Measurements from ENCODE around the gene HES4. TPM values are rescaled to one million over a fixed set of nuclear protein-coding genes. Genes with fewer than 3 reads are reported as not detected.
"Not testable (repeated sequence)": the region's sequence is repeated elsewhere in the genome, so short reads cannot be mapped to it uniquely, and the experiment has no call there.

Gene HES4
- total and polyA plus RNA-seq, 3 experiments from 2014 or later: 0.24 to 0.62 TPM; not detected in 1

GRCh38 chr1:980602-981395 lies 19.1 kb downstream of the HES4 start:
- H3K9me3 Mint-ChIP-seq: no peaks in the 10 kb centered on the region
- CTCF ChIA-PET: interaction anchor here (1.0 to 6.8 kb wide), 4 partner anchors 12 to 112 kb away, joined by 3 to 63 read pairs (median 3); no protein-coding TSS in a partner anchor
- DNase-seq: peak in 1 of 5 donors; percentile 41
- peaks cover 16 to 36% of the 10 kb centered on the region in 2 donors for H3K27me3 Mint-ChIP-seq
- no peak overlapping the region for H3K4me3 Mint-ChIP-seq
- Histone ChIP-seq H3K27me3 (ENCODE audit: insufficient read depth, low read length, poor library complexity, severe bottlenecking) (peaks cover 3% of the 10 kb centered on the region), H3K9me3 (ENCODE audit: low read length) (no peaks in the 10 kb centered on the region), H3K27ac (ENCODE audit: low read depth, low read length) (no peak overlapping the region), H3K4me3 (ENCODE audit: low read length) (no peak overlapping the region), H3K4me1 (ENCODE audit: insufficient read depth, low read length) (peaks cover 2% of the 10 kb centered on the region), H3K36me3 (ENCODE audit: insufficient read depth, low read length) (no peaks in the 10 kb centered on the region)
- H3K36me3 Mint-ChIP-seq: no peaks in the 10 kb centered on the region
- POLR2A ChIA-PET: no interaction called here
- H3K4me1 Mint-ChIP-seq: peaks cover 0 to 7% (median 2%) of the 10 kb centered on the region in 3 donors
- peak overlapping the region in 1 of 8 donors; percentile 68 for H3K27ac Mint-ChIP-seq

GRCh38 chr1:980137-980571 lies 19.7 kb downstream of the HES4 start:
- ChIA-PET CTCF (interaction anchor here (1.5 to 6.8 kb wide), 2 partner anchors 76 to 84 kb away, joined by 3 to 63 read pairs; no protein-coding TSS in a partner anchor), POLR2A (no interaction called here)
- peak in 1 of 5 donors; percentile 41 for DNase-seq
- H3K4me1 ChIP-seq (ENCODE audit: insufficient read depth, low read length): peaks cover 4% of the 10 kb centered on the region
- peaks cover 3% of the 10 kb centered on the region for H3K27me3 ChIP-seq (ENCODE audit: insufficient read depth, low read length, poor library complexity, severe bottlenecking)
- peaks cover 16 to 35% of the 10 kb centered on the region in 2 donors for H3K27me3 Mint-ChIP-seq
- H3K36me3 ChIP-seq (ENCODE audit: insufficient read depth, low read length): no peaks in the 10 kb centered on the region
- H3K4me3 ChIP-seq (ENCODE audit: low read length): no peak overlapping the region
- no peaks in the 10 kb centered on the region for H3K36me3 Mint-ChIP-seq
- no peak overlapping the region for H3K27ac ChIP-seq (ENCODE audit: low read depth, low read length)
- H3K9me3 ChIP-seq (ENCODE audit: low read length): no peaks in the 10 kb centered on the region
- H3K9me3 Mint-ChIP-seq: no peaks in the 10 kb centered on the region
- no peak overlapping the region for H3K4me3 Mint-ChIP-seq
- H3K4me1 Mint-ChIP-seq: peaks cover 0 to 10% (median 6%) of the 10 kb centered on the region in 3 donors
- no peak overlapping the region for H3K27ac Mint-ChIP-seq

- Mint-ChIP-seq H3K36me3 (no peaks in the 10 kb centered on the region), H3K4me1 (peaks cover 0 to 10% (median 6%) of the 10 kb centered on the region in 3 donors), H3K27me3 (peaks cover 16 to 36% of the 10 kb centered on the region in 2 donors), H3K9me3 (no peaks in the 10 kb centered on the region), H3K27ac (no peak overlapping the region), H3K4me3 (no peak overlapping the region)
- no peak for DNase-seq
- H3K36me3 ChIP-seq (ENCODE audit: insufficient read depth, low read length): no peaks in the 10 kb centered on the region
- no peaks in the 10 kb centered on the region for H3K9me3 ChIP-seq (ENCODE audit: low read length)
- no peak overlapping the region for H3K4me3 ChIP-seq (ENCODE audit: low read length)
- H3K27me3 ChIP-seq (ENCODE audit: insufficient read depth, low read length, poor library complexity, severe bottlenecking): peaks cover 3% of the 10 kb centered on the region
- ChIA-PET CTCF (interaction anchor here (1.5 to 6.8 kb wide), 2 partner anchors 75 to 85 kb away, joined by 3 to 63 read pairs; no protein-coding TSS in a partner anchor), POLR2A (no interaction called here)
- no peak overlapping the region for H3K27ac ChIP-seq (ENCODE audit: low read depth, low read length)
- H3K4me1 ChIP-seq (ENCODE audit: insufficient read depth, low read length): peaks cover 4% of the 10 kb centered on the region
Measured at GRCh38 chr1:979744-980072, 20.2 kb downstream of the HES4 start.

- Mint-ChIP-seq H3K9me3 (no peaks in the 10 kb centered on the region), H3K27me3 (peaks cover 16 to 37% of the 10 kb centered on the region in 2 donors), H3K36me3 (no peaks in the 10 kb centered on the region), H3K4me3 (no peak overlapping the region), H3K27ac (no peak overlapping the region), H3K4me1 (peaks cover 0 to 10% (median 6%) of the 10 kb centered on the region in 3 donors)
- Histone ChIP-seq H3K27me3 (ENCODE audit: insufficient read depth, low read length, poor library complexity, severe bottlenecking) (peaks cover 3% of the 10 kb centered on the region), H3K4me3 (ENCODE audit: low read length) (no peak overlapping the region), H3K4me1 (ENCODE audit: insufficient read depth, low read length) (peaks cover 4% of the 10 kb centered on the region), H3K27ac (ENCODE audit: low read depth, low read length) (no peak overlapping the region), H3K9me3 (ENCODE audit: low read length) (no peaks in the 10 kb centered on the region), H3K36me3 (ENCODE audit: insufficient read depth, low read length) (no peaks in the 10 kb centered on the region)
- peak in 1 of 5 donors; percentile 43 for DNase-seq
- POLR2A ChIA-PET: no interaction called here
- CTCF ChIA-PET: no interaction called here
Measured at GRCh38 chr1:978835-979743, 20.8 kb downstream of the HES4 start.

- H3K36me3 ChIP-seq (ENCODE audit: insufficient read depth, low read length): no peaks in the 10 kb centered on the region
- Mint-ChIP-seq H3K4me3 (peak overlapping the region in 2 of 7 donors; percentile 46 to 52), H3K9me3 (no peaks in the 10 kb centered on the region)
Measured at GRCh38 chr1:978069-978834, 21.6 kb downstream of the HES4 start.

GRCh38 chr1:976791-977190 lies 23.1 kb downstream of the HES4 start:
- H3K36me3 ChIP-seq (ENCODE audit: insufficient read depth, low read length); H3K4me1 ChIP-seq (ENCODE audit: insufficient read depth, low read length); H3K4me1 Mint-ChIP-seq; H3K9me3 Mint-ChIP-seq; H3K27ac Mint-ChIP-seq; DNase-seq; H3K9me3 ChIP-seq (ENCODE audit: low read length); H3K4me3 ChIP-seq (ENCODE audit: low read length); H3K36me3 Mint-ChIP-seq; POLR2A ChIA-PET; H3K27ac ChIP-seq (ENCODE audit: low read depth, low read length); H3K27me3 ChIP-seq (ENCODE audit: insufficient read depth, low read length, poor library complexity, severe bottlenecking); H3K4me3 Mint-ChIP-seq: not testable (repeated sequence)
- peaks cover 7 to 25% of the 10 kb centered on the region in 2 donors for H3K27me3 Mint-ChIP-seq
- CTCF ChIA-PET: interaction anchor here (0.7 to 2.3 kb wide), 5 partner anchors 10 to 79 kb away, joined by 3 to 13 read pairs (median 3); partner anchors contain the start of gene PLEKHN1

More at GRCh38 chr1:978069-978834, 21.6 kb downstream of the HES4 start:
- no peaks in the 10 kb centered on the region for H3K36me3 Mint-ChIP-seq
- POLR2A ChIA-PET: no interaction called here
- Histone ChIP-seq H3K27me3 (ENCODE audit: insufficient read depth, low read length, poor library complexity, severe bottlenecking) (no peaks in the 10 kb centered on the region), H3K9me3 (ENCODE audit: low read length) (no peaks in the 10 kb centered on the region), H3K27ac (ENCODE audit: low read depth, low read length) (no peak overlapping the region), H3K4me1 (ENCODE audit: insufficient read depth, low read length) (peaks cover 4% of the 10 kb centered on the region), H3K4me3 (ENCODE audit: low read length) (no peak overlapping the region)
- CTCF ChIA-PET: no interaction called here
- H3K27ac Mint-ChIP-seq: peak overlapping the region in 1 of 8 donors; percentile 22
- DNase-seq: peak in 1 of 5 donors; percentile 45
- H3K27me3 Mint-ChIP-seq: peaks cover 9 to 33% of the 10 kb centered on the region in 2 donors
- H3K4me1 Mint-ChIP-seq: peaks cover 0 to 10% (median 6%) of the 10 kb centered on the region in 3 donors

- Histone ChIP-seq H3K36me3 (ENCODE audit: insufficient read depth, low read length) (no peaks in the 10 kb centered on the region), H3K27ac (ENCODE audit: low read depth, low read length) (no peak overlapping the region), H3K9me3 (ENCODE audit: low read length) (no peaks in the 10 kb centered on the region), H3K4me3 (ENCODE audit: low read length) (peak overlapping the region; percentile 43), H3K4me1 (ENCODE audit: insufficient read depth, low read length) (peaks cover 4% of the 10 kb centered on the region), H3K27me3 (ENCODE audit: insufficient read depth, low read length, poor library complexity, severe bottlenecking) (peaks cover 6% of the 10 kb centered on the region)
- Mint-ChIP-seq H3K27ac (peak overlapping the region in 2 of 8 donors; percentile 22 to 87), H3K9me3 (no peaks in the 10 kb centered on the region), H3K4me1 (peaks cover 0 to 10% (median 6%) of the 10 kb centered on the region in 3 donors), H3K36me3 (no peaks in the 10 kb centered on the region), H3K27me3 (peaks cover 7 to 22% of the 10 kb centered on the region in 2 donors), H3K4me3 (peak overlapping the region in 4 of 7 donors; percentile 6 to 60 (median 48))
- ChIA-PET POLR2A (no interaction called here), CTCF (interaction anchor here (0.7 to 2.3 kb wide), 6 partner anchors 9 to 78 kb away, joined by 3 to 13 read pairs (median 3); partner anchors contain the start of gene PLEKHN1)
- DNase-seq: peak in 4 of 5 donors; percentile 46 to 62 (median 52)
Measured at GRCh38 chr1:975896-976683, 23.8 kb downstream of the HES4 start.

Measured in CD8-positive, alpha-beta memory T cell (primary cell).